GM12874 (cell line): ENCODE data around the gene CATSPERZ.

Experiments used
- CTCF ChIP-seq: IDR thresholded peaks from 2 replicates; pipeline ENCODE4 v1.5.1; 2011; ENCODE audit warnings: low read depth, mild to moderate bottlenecking, control low read depth, low read length, moderate library complexity; ENCODE audit not compliant: insufficient read depth

CATSPERZ gene

GRCh38 chr11:64342869-64343745, 42.9 kb downstream of the CATSPERZ start:
- TF ChIP-seq CTCF = no peak

- TF ChIP-seq CTCF = peak; percentile 47; the same call in 1 of the 2 replicates
Observed at GRCh38 chr11:64343767-64344559, 43.8 kb downstream of the CATSPERZ start.

GRCh38 chr11:64344787-64345186, 44.6 kb downstream of the CATSPERZ start:
- no peak for TF ChIP-seq CTCF

DNA sequence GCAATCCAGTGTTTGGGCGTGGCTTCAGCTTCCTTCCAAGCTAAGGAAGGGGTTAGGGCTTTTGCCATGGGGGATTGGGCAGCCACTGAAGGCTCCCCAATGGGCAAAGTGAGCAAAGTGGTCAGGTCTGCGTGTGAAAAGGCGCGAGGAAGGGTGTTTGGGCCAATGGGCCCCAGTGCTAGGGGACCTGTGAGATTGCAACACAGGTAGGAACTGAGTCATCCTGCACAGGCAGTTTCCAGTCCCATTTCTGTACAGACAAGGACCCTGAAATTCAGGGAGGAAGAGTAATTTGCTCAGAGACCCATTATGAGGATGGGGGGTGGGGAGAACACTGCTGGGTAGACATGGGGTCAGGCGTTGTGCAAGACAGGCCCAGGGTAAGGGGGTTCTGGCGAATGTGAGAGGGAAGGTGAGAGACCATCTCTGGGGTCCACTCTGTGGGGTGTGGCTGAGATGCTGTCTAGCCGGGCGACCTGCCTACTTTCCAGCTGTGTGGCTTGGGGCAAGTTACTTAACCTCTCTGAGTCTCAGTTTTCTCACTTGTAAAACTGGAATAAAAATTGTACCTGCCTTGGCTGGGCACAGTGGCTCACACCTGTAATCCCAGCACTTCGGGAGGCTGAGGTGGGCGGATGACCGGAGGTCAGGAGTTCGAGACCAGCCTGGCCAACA, 47.2 kb downstream of the CATSPERZ start:
- no peak for TF ChIP-seq CTCF

DNA sequence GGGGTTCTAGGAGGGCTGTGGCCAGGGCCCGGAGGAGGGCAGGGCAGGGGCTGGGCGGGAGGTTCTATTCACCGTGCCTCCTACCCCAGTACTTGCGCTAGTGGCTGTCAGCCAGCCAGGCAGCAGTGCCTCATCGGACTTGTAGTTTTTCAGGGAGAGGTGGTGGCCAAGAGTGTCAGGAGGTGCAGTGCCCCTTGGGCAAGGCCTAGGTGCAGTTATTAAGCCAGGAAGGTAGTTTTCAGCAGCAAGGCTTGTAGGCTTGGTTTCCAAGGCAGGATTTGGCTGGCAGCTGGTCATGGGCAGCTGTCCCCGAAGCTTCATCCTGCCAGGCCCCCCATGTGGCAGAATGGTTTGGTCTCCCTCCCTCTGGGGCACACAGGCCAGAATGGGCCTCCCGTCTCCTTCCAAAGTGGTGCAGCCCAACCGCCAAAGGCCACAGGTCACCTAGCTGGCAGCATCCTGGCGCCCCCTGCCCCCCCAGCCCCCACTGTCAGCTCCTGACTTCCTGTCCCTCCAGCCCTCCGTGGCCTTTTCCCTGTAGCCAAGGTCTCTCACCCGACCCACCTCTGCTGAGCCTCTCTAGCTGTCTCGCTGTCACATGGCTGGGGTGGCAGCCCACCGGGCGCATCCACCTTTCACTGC, 48.3 kb downstream of the CATSPERZ start:
- TF ChIP-seq CTCF = no peak

DNA sequence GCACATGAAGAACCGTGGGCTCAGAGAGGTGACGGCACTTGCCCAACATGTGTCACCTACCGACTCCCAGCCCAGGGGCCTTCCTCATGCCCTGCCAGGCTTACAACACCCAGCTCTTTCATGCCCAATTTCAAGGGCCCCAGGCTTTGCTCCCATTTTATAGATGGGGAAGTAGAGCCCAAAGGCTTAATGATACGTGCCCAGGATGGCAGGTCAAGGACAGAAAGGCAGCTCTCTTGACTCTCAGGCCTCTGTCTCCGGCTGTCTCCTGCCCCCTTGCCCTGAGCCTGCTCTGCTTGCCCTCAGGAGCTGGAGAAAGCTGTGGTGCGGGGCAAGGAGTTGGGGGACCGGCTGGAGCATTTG, 48.8 kb downstream of the CATSPERZ start:
- no peak for TF ChIP-seq CTCF
